ENCODE results near the gene TXNDC2. TPM values are rescaled to one million over a fixed set of nuclear protein-coding genes. Genes with fewer than 3 reads are reported as not detected.
"Not testable (repeated sequence)": the region's sequence is repeated elsewhere in the genome, so short reads cannot be mapped to it uniquely, and the experiment has no call there.

The TXNDC2 gene
- total RNA-seq (2014; rRNA removed; shearing (Covaris generic)), result 0.29 and 0.55 TPM in 2 replicates

DNA sequence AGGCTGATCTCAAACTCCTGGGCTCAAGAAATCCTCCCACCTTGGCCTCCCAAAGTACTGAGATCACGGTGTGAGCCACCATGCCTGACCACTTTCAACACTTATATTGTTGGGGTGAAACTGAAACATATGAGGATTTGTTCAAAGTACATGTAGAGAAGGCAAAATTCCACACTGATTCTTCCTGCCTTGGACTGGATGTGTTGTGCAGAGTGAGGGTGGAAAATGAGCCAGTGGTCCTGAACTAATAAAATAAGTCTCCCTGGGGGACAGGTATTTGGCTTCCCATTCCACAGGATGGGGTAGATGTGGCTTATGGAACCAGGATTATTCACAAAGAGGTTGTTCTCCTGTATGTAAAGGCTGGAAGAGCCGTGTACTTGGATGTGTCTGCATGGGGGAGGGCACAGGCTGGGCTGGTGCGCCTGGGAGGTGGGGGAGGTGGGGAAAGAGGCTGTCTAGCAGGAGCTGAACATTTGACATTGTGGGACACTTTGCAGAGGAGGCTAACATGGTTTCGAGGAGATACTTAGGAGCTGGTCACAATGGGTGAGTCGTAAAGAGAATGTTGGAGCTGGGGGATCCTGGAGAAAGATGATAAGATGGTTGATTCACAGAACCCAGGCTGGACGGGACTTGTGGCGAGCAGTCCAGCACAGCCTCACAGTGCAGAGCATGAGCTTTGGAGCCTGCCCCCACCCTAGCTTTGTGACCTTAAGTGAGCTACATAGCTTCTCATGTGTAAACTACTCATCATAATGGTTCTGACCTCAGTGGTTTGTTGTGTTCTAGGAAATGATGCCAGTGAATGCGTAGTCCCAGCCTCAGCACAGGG is at the start of gene TXNDC2:
TSS of gene TXNDC2 (plus strand) at position 804 of the 835 bp plus-strand sequence. CDS start 708 bp downstream, outside the sequence.
- no peak for DNase-seq (ENCODE audit: low spot score)

DNA sequence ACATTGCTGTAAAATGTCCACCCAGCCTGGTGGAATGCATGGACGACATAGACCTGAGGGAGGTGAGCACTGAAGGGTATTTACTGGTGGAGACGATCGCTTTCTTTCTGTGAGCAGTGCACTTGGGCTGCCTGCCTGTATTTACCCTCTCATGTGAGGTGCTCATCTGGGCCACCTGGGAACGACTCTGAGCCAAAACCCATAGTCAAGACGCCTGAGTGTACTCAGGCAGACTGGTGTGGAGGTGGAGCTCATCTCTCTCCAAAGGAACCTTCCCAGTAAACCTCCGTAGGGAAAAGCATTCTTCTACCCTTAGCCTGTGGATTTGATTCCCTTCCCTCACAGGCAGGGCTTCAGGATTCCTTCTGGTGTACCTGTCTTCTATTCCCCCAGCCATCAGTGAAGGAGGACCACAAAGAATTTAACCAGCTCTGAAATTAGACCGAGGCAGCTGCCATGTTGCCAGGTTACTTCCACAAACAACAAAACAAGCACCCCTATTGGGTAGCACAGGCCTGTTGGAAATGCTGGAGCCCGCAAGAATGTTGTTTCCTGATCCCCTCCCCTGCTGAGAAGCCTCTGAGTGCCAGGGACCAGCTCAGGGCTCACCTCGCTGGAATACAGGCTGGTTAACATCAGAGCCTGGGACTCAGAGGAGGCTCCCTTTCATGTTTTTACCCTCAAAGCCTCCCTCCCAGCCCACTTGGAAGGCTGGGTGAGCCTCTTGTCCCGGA is 47.5 kb upstream of the TXNDC2 start:
- peak; percentile 62 for DNase-seq (ENCODE audit: low spot score)

DNA sequence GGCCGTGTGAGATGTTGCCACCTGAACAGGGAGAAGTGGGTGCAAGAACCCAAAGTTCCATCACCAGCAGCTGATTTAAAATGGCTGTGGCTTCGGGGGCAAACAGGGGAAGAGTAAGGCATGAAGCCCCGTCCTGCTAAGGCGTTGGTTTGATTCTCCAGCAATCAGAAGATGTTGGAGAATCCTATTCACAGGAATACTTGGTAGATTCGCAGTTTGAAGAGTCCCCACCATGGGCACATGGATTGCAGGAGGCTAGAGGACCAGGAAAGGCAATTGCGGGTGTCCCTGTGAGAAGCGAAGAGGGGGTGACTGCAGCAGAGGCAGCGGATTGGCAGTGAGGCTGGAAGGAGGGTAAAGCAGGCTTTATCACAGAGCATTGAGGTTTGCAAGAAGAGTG is 46.6 kb upstream of the TXNDC2 start:
- DNase-seq (ENCODE audit: low spot score), result no peak

DNA sequence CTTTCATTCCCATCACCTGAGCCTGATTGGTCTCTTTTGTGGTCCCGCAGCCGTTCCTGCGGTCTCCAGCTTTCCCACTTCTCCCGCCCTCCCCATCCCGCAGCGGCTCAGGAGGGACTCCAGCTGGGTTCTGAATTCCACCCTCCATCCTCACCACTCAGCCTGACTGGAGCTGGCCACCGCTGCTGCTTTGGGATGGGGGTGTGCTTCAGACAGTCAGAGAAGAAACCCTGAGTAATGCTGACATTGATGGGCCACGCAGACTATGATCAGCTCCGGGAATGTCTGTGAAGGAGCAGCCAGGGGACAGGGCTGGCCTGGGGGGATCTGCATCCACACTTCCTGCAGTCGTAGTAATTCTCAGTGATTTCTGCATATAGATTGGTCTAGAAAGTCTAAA is 45.9 kb upstream of the TXNDC2 start:
- DNase-seq (ENCODE audit: low spot score), result no peak

DNA sequence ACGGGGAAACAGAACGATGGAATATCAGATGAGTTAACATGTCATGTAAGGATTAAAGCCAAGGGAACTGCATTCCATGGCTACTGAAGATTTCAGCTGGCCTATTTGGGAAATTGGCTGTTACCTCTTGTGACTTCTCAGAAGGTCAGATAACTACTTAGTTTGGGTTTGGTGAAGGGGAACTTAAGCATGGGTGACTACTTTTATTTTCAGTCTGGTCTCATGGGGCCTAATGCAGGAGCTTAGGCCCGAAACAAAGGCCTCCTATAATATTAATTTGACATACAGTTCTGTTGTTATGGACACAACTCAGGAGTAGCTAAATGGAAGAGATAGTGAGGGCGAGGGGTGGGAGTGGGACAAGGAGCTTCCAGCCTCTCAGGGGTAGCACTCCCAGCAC is 44.0 kb upstream of the TXNDC2 start:
- DNase-seq (ENCODE audit: low spot score), result no peak

DNA sequence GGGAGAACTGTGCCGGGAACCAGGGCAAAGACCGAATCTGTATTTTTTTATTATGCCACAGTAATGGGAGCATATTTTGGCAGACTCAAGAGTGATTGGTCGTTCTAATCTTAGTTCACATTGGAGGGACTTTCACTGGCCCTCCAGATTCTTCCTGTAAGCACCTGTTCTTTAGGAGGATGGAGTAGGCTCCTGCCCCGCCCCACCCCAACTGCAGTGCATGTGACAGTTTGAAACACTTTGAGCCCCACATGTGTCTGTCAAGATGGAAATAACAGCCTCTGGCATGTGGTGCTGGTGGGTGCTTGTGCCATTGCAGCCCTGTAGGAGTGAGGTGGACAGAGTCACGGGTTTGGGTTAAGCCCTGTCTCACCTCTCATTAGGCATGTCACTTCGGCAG is 43.3 kb upstream of the TXNDC2 start:
- no peak for DNase-seq (ENCODE audit: low spot score)

DNA sequence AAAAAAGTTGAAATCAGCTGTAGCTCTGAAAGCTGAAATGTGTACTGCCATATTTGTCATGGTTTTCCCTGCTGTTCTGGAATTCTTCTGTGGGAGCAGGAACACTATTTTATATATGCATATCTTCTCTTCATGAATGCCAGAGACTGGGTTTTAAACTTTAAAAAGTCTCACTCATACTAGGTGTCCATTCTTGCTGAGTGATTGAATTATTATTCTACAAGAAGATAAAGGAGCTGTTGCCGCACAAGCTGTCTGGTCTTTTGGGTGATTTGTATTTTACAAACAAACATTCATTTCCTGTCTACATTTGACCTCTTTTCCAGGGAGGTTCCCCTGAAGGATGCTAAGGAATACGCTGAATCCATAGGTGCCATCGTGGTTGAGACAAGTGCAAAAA is 40.5 kb upstream of the TXNDC2 start:
- no peak for DNase-seq (ENCODE audit: low spot score)

DNA sequence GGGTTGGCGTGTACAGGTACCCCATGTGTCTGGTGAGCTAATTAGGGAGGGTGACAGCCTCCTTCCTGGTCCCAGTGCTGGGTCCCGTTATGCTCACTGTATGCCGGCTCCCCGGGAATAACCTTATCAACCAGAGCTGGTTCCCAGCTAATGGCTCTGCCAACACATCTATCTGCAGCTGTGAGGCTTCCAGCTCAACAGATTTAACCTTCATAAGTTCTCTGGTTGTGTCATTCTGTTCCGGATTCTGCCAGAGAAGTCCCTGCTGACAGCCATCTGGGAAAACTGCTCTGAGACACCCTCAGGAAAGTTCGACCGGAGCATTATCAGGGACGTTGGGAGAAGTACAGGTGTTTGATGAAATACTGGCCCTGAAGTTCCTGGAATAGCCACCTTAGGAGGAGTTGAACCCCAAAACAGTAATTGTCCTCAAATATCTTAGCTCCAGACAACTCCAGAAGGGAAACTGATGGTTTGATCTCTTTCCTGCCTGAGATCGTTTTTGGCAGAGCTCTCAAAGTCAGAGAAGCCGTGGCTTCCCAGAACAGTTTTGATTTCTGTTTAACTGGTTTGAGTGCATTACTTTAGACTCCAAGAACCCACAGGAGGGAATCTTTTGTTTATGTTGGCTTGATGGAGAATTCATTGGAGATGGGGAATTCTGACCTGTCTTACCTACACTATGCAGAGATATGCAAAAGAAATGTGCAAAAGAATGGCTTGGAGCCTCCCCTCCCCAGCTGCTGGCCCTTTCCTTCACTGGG is 39.4 kb upstream of the TXNDC2 start:
- no peak for DNase-seq (ENCODE audit: low spot score)

DNA sequence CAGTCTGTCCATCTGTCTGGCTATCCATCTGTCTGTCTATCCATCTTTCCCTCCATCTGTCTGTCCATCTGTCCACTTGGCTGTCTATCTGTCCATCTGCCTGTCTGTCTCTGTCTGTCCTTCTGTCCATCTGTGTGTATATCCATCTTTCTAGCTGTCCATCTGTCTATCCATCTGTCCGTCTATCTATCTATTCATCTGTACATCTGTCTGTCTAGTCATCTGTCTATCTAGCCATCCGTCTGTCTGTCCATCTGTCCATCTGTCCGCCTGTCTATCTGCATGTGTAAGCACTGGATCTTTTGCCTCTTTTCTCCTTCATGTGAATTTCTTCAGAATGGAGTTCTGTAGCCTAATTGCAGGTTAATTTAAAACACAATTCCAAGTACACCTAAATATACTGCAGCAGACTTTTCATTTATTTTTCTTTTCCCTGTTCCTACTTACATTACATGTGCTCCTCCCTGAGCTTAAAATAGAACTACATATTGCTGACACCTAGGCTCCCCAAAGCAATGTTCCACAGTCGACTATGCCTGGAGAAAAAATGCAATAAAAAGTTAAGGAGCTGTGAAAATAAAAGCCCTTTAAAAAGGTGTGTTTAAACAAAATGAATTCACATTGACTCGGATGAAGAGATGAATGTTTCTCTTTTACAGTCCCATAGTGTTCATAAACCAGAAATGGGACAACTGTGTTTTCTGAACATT is 37.4 kb upstream of the TXNDC2 start:
- no peak for DNase-seq (ENCODE audit: low spot score)

DNA sequence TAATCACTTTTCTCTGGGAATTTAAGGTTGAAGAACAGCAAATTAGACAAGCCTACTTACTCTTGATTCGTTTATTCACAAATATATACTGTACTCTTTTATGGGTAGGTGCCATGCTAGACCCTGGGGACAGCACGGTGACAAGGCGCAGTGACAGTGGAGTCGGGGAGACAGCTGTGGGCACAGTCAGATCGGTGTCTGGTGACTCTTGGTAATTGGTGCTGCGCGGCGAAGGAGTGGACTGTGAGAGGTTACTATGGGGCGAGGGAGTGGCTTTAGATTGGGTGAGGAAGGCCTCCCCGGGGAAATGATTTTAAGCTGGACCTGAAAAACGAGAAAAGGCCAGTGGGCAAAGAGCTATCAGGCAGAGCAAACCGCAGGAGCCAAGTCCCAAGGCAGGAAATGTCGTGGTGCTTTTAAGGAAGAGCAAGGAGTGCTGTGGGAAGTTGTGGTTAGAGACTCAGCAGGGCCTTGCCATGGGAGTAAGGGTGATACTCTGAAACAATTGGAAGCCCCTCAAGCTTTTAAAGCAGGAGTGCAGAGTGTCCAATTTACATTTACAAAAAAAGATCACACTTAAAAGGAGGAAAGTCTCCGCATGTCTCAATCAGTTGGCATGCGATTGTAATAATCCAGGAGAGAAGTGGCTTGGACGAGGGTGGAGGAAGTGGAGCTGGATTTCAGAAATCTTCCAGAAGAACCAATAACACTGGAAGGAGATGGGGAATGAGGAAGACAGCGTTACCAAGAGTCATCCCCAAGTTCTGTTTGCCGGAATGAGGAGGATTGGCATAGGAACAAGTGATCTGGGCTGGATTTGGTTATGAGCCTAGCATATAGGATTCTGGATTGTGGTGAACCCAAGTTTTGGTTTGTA is 36.1 kb upstream of the TXNDC2 start:
- peak; percentile 75 for DNase-seq (ENCODE audit: low spot score)

DNA sequence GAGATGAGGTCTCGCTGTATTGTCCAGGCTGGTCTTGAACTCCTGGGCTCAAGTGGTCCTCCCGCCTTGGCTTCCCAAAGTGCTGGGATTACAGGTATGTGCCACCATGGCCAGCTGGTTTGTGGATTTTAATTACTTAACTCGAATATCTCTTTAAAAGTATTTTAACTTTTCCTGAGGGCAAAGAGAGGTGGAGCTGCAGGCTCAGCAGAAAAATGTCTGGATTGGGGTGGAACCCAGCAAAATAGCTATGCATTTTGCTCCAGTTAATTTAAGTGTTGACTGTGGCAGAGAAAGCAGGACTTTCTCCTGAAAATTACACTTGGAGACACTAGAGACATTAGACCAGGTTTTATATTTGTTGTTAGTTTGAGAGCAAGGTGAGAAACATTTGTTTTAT is 35.5 kb upstream of the TXNDC2 start:
- DNase-seq (ENCODE audit: low spot score), result no peak

DNA sequence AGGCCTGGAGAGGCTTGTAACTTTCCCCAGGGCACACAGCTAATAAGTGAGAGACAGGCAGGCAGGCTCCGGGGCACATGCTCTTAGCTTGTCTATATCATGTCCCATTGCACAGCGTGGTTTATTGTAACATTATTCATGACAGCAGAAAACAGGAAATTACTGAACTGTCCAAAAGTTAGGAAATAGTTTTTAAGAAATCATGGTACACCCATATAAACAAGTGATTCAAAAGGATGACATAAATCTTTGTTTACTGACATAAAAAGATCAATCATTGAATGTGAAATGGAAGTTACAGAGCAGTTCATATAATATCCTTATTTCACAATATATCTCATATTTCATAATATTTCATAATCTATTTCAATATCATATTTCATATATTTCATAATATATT is 34.3 kb upstream of the TXNDC2 start:
- no peak for DNase-seq (ENCODE audit: low spot score)

DNA sequence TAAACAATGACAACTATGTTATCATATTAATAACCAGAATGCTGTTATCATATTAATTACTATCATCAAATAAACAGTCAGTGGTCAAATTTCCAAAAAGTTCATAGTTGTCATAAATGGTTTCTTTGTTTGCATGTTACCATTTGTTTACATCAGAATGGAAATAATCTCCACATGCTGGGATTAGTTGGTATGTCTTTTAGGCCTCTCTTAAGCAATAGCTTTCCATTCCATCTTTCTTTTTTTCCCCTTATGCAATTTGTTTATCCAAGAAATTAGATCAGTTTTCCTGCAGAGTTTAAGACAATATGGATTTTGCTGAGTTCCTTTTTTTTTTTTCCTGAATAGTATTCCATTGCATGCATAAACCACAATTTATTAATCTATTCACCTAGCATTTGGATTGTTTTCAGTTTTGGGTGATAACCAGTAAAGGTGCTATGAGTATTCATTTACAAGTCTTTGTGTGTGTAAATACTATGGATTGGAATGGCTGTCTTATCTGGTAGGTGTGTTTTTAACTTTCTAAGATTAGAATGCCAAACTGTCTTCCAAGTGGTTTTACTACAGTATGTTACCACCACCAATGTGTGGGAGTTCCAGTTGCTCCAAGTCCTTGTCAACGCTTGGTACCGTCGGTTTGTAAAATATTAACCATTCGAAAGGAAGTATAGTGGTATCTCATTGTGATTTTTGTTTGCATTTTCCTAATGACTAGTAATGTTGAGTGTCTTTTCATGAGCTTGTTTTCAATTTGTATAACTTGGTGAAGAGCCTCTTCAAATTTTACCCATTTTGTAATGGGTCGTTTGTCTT is 33.3 kb upstream of the TXNDC2 start:
- no peak for DNase-seq (ENCODE audit: low spot score)

DNA sequence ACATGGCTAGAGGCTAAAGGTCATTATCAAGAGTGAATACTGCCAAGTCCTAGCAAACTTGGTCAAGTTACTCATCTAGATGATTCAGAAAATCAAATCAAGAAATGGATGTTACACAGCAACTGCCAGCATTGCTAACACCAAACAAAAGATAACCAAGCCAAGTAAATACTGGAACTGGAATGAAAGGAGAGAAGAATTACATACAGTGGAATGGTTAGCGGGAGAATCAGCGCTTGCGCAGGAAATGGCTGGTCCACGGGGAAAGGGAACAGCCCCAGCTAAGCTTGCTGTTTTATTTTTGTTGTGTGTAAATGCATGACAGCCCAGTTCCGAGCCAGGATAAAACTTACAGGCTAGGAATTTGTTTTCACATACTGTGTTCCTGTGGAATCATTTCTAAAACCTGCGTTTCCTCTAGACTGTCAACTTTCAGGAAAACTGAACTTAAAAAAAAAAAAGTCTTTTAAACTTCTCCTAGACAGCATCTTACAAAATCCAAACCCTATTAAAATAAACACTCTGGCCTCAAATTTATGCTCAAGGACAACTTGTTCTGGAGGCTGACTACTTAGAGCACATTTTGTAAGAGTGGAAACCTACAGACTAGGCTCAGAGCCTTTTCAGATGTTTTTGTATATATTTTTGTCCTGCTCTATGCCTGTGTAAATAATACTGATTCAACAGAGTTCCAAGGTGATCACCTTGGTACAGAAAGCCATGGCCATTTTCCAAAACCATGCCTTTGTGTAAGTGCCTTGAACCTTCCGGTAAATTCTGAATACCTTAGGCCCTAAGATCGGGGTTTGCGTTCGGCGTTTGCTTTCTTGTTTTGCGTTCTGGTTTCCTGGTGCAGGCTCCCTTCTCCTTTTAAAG is 30.7 kb upstream of the TXNDC2 start:
- DNase-seq (ENCODE audit: low spot score), result no peak

DNA sequence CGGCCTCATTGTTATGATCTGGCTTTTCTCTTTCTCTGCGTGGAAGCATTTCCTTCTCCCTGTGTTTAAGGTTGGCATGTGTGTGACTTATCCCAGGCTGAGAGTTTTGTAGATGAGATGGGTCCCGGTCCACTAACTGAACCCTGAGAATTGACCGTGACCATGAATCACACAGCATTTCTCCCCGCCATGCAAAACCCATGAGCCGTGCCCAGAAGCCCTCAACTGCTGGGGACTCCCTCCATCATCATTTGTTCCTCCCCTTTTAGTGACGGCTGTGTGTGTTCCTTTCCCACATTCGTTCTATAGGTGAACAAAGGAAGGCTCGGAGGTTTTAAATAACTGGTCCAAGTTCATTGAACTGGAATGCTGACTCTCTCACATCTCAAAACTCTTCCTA is 30.1 kb upstream of the TXNDC2 start:
- no peak for DNase-seq (ENCODE audit: low spot score)

DNA sequence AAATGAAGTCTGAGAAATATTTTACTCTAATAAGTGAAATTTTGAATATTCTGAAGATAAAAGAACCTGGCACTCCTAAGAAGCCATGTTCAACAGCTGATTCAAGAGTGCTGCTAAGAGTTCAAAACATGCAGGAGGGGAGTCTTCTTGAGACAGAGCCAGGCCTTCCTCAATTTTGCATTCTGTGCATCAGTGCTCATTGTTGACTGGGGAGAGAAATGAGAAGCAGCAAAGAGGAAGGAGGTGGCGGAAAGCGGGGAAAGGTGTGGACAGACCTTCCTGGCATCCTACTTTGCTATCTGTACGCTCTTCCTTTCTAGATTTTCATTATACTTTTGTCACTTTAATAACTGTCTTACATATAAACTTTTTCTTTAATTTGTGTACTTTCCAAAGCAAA is 29.7 kb upstream of the TXNDC2 start:
- no peak for DNase-seq (ENCODE audit: low spot score)

DNA sequence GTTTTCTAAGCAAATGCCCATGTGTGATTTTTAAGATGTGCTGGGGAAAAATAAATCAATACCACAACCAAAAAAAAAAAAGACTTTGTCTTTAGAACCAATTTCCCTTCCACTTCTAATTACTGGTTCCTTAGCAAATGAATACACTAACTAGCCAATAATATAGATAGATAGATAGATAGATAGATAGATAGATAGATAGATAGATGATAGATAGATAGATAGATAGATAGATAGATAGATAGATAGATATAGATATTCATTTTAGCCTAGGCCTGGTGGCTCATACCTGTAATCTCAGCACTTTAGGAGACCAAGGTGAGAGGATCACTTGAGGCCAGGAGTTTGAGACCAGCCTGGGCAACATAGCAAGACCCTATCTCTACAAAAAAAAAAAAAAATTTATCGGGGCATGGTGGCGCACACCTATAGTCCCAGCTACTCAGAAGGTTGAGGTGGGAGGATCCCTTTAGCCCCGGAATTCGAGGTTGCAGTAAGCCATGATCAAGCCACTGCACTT is 28.2 kb upstream of the TXNDC2 start:
- not testable (repeated sequence) for DNase-seq (ENCODE audit: low spot score)

DNA sequence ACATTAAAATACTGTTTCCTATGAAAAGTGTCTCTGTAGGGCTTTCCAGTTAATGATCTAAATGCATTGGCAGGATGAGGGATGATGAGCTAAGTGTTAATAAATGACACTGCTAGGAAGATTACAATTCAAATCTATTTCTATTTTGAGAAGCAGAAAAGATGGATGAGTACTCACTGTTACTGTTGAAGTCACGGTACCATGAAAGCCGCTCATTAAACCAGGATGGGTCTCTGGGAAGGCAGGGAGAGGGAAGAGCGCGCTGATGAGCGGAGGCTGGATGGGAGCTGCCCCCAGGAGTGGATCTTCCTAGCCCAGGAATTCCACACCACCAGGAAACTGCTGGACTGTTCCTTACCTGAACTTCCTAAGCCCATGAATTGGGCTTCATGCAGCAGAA is 27.1 kb upstream of the TXNDC2 start:
- no peak for DNase-seq (ENCODE audit: low spot score)

DNA sequence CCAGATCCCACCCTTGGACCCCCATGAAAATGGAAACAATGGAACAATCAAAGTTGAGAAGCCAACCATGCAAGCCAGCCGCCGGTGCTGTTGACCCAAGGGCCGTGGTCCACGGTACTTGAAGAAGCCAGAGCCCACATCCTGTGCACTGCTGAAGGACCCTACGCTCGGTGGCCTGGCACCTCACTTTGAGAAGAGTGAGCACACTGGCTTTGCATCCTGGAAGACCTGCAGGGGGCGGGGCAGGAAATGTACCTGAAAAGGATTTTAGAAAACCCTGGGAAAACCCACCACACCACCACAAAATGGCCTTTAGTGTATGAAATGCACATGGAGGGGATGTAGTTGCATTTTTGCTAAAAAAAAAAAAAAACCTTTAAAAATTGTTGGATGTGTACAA is 26.5 kb upstream of the TXNDC2 start:
- no peak for DNase-seq (ENCODE audit: low spot score)

Data from H4 (cell line).